DND-41 (cell line): Measurements from ENCODE around the gene LMX1B.

ENCODE experiments used
- ATAC-seq: fragments of 200-7000 bp; cut with Tn5 transposase; 3 replicates; pipeline ENCODE4 v1.9.1; 2021; ENCODE audit warnings: low read depth; ENCODE audit not compliant: insufficient read depth
- DNase-seq: peaks from one replicate; pipeline ENCODE4 v3.0.0-alpha.2; 2020
- H2AFZ ChIP-seq: 2 replicates; pipeline ENCODE4 v1.6.0; 2012; ENCODE audit warnings: low read depth, low read length
- H3K27ac ChIP-seq: 2 replicates; pipeline ENCODE4 v1.5.1; 2012; ENCODE audit warnings: low read length, inconsistent platforms
- H3K27me3 ChIP-seq: fragments of 200-600 bp; sonication (generic); 2 replicates; pipeline ENCODE4 v1.6.0; 2012; ENCODE audit warnings: low read length, mild to moderate bottlenecking, inconsistent platforms; ENCODE audit not compliant: insufficient read depth, poor library complexity
- H3K36me3 ChIP-seq: 2 replicates; pipeline ENCODE4 v1.5.1; 2012; ENCODE audit warnings: low read length, inconsistent platforms; ENCODE audit not compliant: insufficient read depth
- H3K4me1 ChIP-seq: 2 replicates; pipeline ENCODE4 v1.5.1; 2012; ENCODE audit warnings: mild to moderate bottlenecking, low read length; ENCODE audit not compliant: insufficient read depth
- H3K4me2 ChIP-seq: 2 replicates; pipeline ENCODE4 v1.6.0; 2012; ENCODE audit warnings: mild to moderate bottlenecking, moderate library complexity, low read length, inconsistent platforms; ENCODE audit not compliant: insufficient read depth
- H3K4me3 ChIP-seq, 2 experiments: fragments of 200-600 bp in 1 of 2; shearing (Covaris generic) in 1 of 2; 2 replicates each; pipeline ENCODE4 v1.5.1; 2012 to 2016; ENCODE audit warnings: inconsistent platforms in 2 of 2, low read length in 2 of 2, mild to moderate bottlenecking in 2 of 2, low read depth in 1 of 2, moderate library complexity in 1 of 2
- H3K79me2 ChIP-seq: 2 replicates; pipeline ENCODE4 v1.6.0; 2012; ENCODE audit warnings: low read length, inconsistent platforms; ENCODE audit not compliant: insufficient read depth
- H3K9ac ChIP-seq: 2 replicates; pipeline ENCODE4 v1.6.0; 2012; ENCODE audit warnings: low read depth, mild to moderate bottlenecking, inconsistent platforms, low read length, moderate library complexity
- H3K9me3 ChIP-seq: 2 replicates; pipeline ENCODE4 v1.5.1; 2012; ENCODE audit warnings: low read length, moderate library complexity, mild to moderate bottlenecking, inconsistent platforms; ENCODE audit not compliant: insufficient read depth, severe bottlenecking
- H4K20me1 ChIP-seq: 2 replicates; pipeline ENCODE4 v1.6.0; 2012; ENCODE audit warnings: low read length; ENCODE audit not compliant: insufficient read depth
- CTCF ChIP-seq: IDR thresholded peaks from 2 replicates; pipeline ENCODE4 v1.5.1; 2012; ENCODE audit warnings: borderline replicate concordance, low read length, moderate library complexity, mild to moderate bottlenecking; ENCODE audit not compliant: poor library complexity, severe bottlenecking; ENCODE audit errors: extremely low read depth
- EZH2 ChIP-seq: IDR thresholded peaks from 3 replicates; pipeline ENCODE4 v1.6.1; 2012; ENCODE audit warnings: borderline replicate concordance, low read depth, mild to moderate bottlenecking, moderate library complexity, low read length, inconsistent platforms; ENCODE audit not compliant: severe bottlenecking

Gene LMX1B

GRCh38 chr9:126695701-126696400 is 82.1 kb downstream of the LMX1B start:
- TF ChIP-seq EZH2 (no peak), CTCF (no peak)
- no peak overlapping the region for H2AFZ ChIP-seq
- H3K36me3 ChIP-seq, result no peaks in the 10 kb centered on the region
- H3K4me1 ChIP-seq, result no peaks in the 10 kb centered on the region
- no peak overlapping the region for H3K27ac ChIP-seq
- ATAC-seq (no peak), DNase-seq (no peak)
- H3K79me2 ChIP-seq, result no peaks in the 10 kb centered on the region
- no peaks in the 10 kb centered on the region for H3K27me3 ChIP-seq
- no peaks in the 10 kb centered on the region for H3K9me3 ChIP-seq
- no peak overlapping the region for H3K4me3 ChIP-seq
- no peak overlapping the region for H3K9ac ChIP-seq
- no peak overlapping the region for H3K4me2 ChIP-seq
- H4K20me1 ChIP-seq, result peaks cover 5% of the 10 kb centered on the region; the same call in 1 of the 2 replicates

GRCh38 chr9:126696401-126697145 is 82.8 kb downstream of the LMX1B start:
- Histone ChIP-seq H3K4me2 (no peak overlapping the region), H3K9ac (no peak overlapping the region), H4K20me1 (peaks cover 5% of the 10 kb centered on the region; the same call in 1 of the 2 replicates), H3K27me3 (no peaks in the 10 kb centered on the region), H3K36me3 (no peaks in the 10 kb centered on the region), H3K9me3 (no peaks in the 10 kb centered on the region), H2AFZ (no peak overlapping the region), H3K27ac (no peak overlapping the region), H3K79me2 (no peaks in the 10 kb centered on the region), H3K4me1 (no peaks in the 10 kb centered on the region), H3K4me3 (no peak overlapping the region)
- no peak for ATAC-seq
- no peak for TF ChIP-seq EZH2
- no peak for TF ChIP-seq CTCF
- DNase-seq, result no peak

GRCh38 chr9:126697330-126697729 is 83.6 kb downstream of the LMX1B start:
- Histone ChIP-seq H3K4me3 (no peak overlapping the region), H2AFZ (no peak overlapping the region), H3K4me1 (no peaks in the 10 kb centered on the region), H3K9ac (no peak overlapping the region), H3K9me3 (no peaks in the 10 kb centered on the region), H3K27me3 (no peaks in the 10 kb centered on the region), H3K36me3 (no peaks in the 10 kb centered on the region), H3K79me2 (no peaks in the 10 kb centered on the region), H3K27ac (no peak overlapping the region), H4K20me1 (peaks cover 4% of the 10 kb centered on the region; the same call in 1 of the 2 replicates), H3K4me2 (no peak overlapping the region)
- DNase-seq (no peak), ATAC-seq (no peak)
- no peak for TF ChIP-seq EZH2
- no peak for TF ChIP-seq CTCF
